Osteoblast (primary cell): ENCODE results near the gene C10orf71. TPM values are rescaled to one million over a fixed set of nuclear protein-coding genes. Genes with fewer than 3 reads are reported as not detected.

Source experiments
- DNase-seq: peaks from one replicate; pipeline ENCODE4 v3.0.0; 2011; ENCODE audit warnings: low spot score, mixed read lengths; ENCODE audit not compliant: insufficient read length; ENCODE audit errors: missing footprints
- H2AFZ ChIP-seq: 2 replicates; pipeline ENCODE4 v1.6.0; 2011; ENCODE audit warnings: mild to moderate bottlenecking, low read length
- H3K27ac ChIP-seq: 2 replicates; pipeline ENCODE4 v1.5.1; 2011; ENCODE audit warnings: mild to moderate bottlenecking, low read depth, low read length, moderate library complexity
- H3K27me3 ChIP-seq: 2 replicates; pipeline ENCODE4 v1.6.0; 2012; ENCODE audit warnings: mild to moderate bottlenecking, control low read depth, inconsistent platforms, low read length, moderate library complexity; ENCODE audit not compliant: insufficient read depth
- H3K36me3 ChIP-seq: 2 replicates; pipeline ENCODE4 v1.5.1; 2011; ENCODE audit warnings: mild to moderate bottlenecking, low read length, control low read depth, moderate library complexity; ENCODE audit not compliant: insufficient read depth
- H3K4me1 ChIP-seq: 2 replicates; pipeline ENCODE4 v1.5.1; 2011; ENCODE audit warnings: mild to moderate bottlenecking, low read length, control low read depth, moderate library complexity; ENCODE audit not compliant: insufficient read depth
- H3K4me2 ChIP-seq: 2 replicates; pipeline ENCODE4 v1.6.0; 2011; ENCODE audit warnings: mild to moderate bottlenecking, low read length; ENCODE audit not compliant: insufficient read depth
- H3K4me3 ChIP-seq: fragments of 200-600 bp; sonication (generic); 3 replicates; pipeline ENCODE4 v1.5.1; 2012; ENCODE audit warnings: mild to moderate bottlenecking, low read length, inconsistent platforms; ENCODE audit not compliant: insufficient read depth
- H3K79me2 ChIP-seq: 2 replicates; pipeline ENCODE4 v1.6.0; 2012; ENCODE audit warnings: mild to moderate bottlenecking, low read length, control low read depth, inconsistent platforms; ENCODE audit not compliant: insufficient read depth
- H3K9me3 ChIP-seq: 2 replicates; pipeline ENCODE4 v1.5.1; 2011; ENCODE audit warnings: low read depth, low read length, control low read depth
- H4K20me1 ChIP-seq: 2 replicates; pipeline ENCODE4 v1.6.0; 2012; ENCODE audit warnings: mild to moderate bottlenecking, low read length, control low read depth; ENCODE audit not compliant: insufficient read depth
- total RNA-seq: library from RNA; depleted of rRNA; stranded (reverse); fragments of >200 nt; gene quantifications from 2 replicates; pipeline ENCODE4 v1.2.3, GENCODE V29; 2012
- TF ChIP-seq, protein P1 (sequence below): IDR thresholded peaks from 2 replicates; pipeline ENCODE4 v1.5.1; 2011; ENCODE audit warnings: mild to moderate bottlenecking, low read depth, low read length, moderate library complexity; ENCODE audit errors: extremely low read depth

C10orf71 gene
- total RNA-seq, 1 donor, result not detected

DNA sequence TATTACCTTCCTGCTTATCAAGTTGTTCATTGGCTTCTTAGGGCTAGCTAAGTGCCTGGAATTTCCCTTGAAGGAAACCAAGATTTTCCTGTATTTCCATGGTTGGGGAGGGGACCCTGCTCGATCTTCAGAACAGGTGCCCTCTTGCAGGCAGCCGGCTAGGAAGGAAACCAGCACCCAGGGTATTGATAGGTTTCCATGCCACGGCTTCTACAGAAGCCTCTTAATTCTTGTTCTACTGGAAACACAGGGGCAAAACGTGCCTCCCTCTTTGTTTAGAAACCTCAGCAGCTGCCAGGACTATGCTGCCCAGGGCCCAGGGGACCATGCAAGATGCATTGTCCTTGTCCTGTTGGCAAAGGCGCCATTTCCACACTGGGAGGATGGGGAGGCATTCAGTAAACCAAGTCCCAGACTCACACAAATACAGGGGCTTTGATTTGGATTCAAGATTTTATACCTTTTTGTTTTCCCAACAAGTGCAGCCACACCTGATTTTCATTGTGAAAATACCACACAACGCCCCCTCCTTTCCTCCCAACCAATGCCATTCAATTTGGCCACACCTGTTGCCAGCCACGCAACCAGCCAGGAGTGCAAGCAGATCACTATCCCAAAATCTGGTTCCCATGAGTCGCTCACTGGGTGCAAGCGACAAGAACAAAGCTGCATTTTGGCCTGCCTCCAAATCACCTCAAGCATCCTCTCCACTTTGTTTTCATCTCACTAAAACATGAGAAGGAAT, 29.6 kb downstream of the C10orf71 start:
- Histone ChIP-seq H3K27me3 (peaks cover 6% of the 10 kb centered on the region), H3K36me3 (no peaks in the 10 kb centered on the region), H4K20me1 (no peaks in the 10 kb centered on the region), H3K9me3 (no peaks in the 10 kb centered on the region), H3K4me1 (no peaks in the 10 kb centered on the region), H3K27ac (no peak overlapping the region), H3K4me3 (no peak overlapping the region), H3K79me2 (no peaks in the 10 kb centered on the region), H2AFZ (no peak overlapping the region), H3K4me2 (no peak overlapping the region)
- no peak for DNase-seq
- TF ChIP-seq, protein P1, sequence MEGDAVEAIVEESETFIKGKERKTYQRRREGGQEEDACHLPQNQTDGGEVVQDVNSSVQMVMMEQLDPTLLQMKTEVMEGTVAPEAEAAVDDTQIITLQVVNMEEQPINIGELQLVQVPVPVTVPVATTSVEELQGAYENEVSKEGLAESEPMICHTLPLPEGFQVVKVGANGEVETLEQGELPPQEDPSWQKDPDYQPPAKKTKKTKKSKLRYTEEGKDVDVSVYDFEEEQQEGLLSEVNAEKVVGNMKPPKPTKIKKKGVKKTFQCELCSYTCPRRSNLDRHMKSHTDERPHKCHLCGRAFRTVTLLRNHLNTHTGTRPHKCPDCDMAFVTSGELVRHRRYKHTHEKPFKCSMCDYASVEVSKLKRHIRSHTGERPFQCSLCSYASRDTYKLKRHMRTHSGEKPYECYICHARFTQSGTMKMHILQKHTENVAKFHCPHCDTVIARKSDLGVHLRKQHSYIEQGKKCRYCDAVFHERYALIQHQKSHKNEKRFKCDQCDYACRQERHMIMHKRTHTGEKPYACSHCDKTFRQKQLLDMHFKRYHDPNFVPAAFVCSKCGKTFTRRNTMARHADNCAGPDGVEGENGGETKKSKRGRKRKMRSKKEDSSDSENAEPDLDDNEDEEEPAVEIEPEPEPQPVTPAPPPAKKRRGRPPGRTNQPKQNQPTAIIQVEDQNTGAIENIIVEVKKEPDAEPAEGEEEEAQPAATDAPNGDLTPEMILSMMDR, result no peak

DNA sequence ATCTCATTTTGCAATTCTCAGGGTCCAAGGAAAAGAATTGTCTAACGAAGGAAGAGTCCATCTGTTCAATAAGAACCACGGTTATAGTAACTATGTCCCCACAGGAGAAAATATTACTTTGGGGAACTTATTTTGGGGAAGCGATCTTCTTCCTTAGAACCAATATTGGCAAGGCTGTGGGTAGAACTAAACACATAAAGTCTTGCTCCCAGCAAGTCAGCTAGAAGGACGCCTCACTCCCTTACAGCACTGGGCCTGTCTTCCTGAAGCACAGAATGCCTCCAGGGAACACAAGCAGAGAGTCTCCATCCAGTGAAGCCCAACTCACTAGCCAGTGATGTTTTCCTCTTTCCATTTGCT, 30.2 kb downstream of the C10orf71 start:
- TF ChIP-seq, protein P1, result no peak
- no peak overlapping the region for H3K4me3 ChIP-seq
- no peaks in the 10 kb centered on the region for H3K9me3 ChIP-seq
- H2AFZ ChIP-seq, result no peak overlapping the region
- H3K4me1 ChIP-seq, result no peaks in the 10 kb centered on the region
- no peaks in the 10 kb centered on the region for H4K20me1 ChIP-seq
- H3K4me2 ChIP-seq, result no peak overlapping the region
- H3K27ac ChIP-seq, result no peak overlapping the region
- H3K79me2 ChIP-seq, result no peaks in the 10 kb centered on the region
- H3K27me3 ChIP-seq, result peaks cover 4% of the 10 kb centered on the region
- no peak for DNase-seq
- H3K36me3 ChIP-seq, result no peaks in the 10 kb centered on the region

GRCh38 chr10:49330127-49330665, 31.2 kb downstream of the C10orf71 start:
- H3K79me2 ChIP-seq, result no peaks in the 10 kb centered on the region
- no peak overlapping the region for H3K4me3 ChIP-seq
- no peaks in the 10 kb centered on the region for H3K9me3 ChIP-seq
- peaks cover 2% of the 10 kb centered on the region for H3K27me3 ChIP-seq
- H3K4me2 ChIP-seq, result no peak overlapping the region
- no peak overlapping the region for H3K27ac ChIP-seq
- no peaks in the 10 kb centered on the region for H3K4me1 ChIP-seq
- no peaks in the 10 kb centered on the region for H4K20me1 ChIP-seq
- H2AFZ ChIP-seq, result no peak overlapping the region
- DNase-seq, result no peak
- TF ChIP-seq, protein P1, result no peak
- H3K36me3 ChIP-seq, result no peaks in the 10 kb centered on the region

- Histone ChIP-seq H4K20me1 (no peaks in the 10 kb centered on the region), H3K36me3 (no peaks in the 10 kb centered on the region), H3K27me3 (peaks cover 6% of the 10 kb centered on the region), H3K4me1 (no peaks in the 10 kb centered on the region), H2AFZ (no peak overlapping the region), H3K9me3 (no peaks in the 10 kb centered on the region), H3K4me2 (no peak overlapping the region), H3K27ac (no peak overlapping the region), H3K4me3 (no peak overlapping the region), H3K79me2 (no peaks in the 10 kb centered on the region)
- no peak for DNase-seq
- TF ChIP-seq, protein P1, result no peak
Measured at GRCh38 chr10:49331431-49331830, 32.5 kb downstream of the C10orf71 start.
